ENCODE measurements around the gene FAM171A1.
"Not testable (repeated sequence)": the region's sequence is repeated elsewhere in the genome, so short reads cannot be mapped to it uniquely, and the experiment has no call there.

The FAM171A1 gene

GRCh38 chr10:15306735-15307280 lies 64.3 kb downstream of the FAM171A1 start:
- H3K4me3 ChIP-seq (ENCODE audit: control insufficient read depth, low read depth, low read length) = no peak overlapping the region
- TF ChIP-seq, protein P1, sequence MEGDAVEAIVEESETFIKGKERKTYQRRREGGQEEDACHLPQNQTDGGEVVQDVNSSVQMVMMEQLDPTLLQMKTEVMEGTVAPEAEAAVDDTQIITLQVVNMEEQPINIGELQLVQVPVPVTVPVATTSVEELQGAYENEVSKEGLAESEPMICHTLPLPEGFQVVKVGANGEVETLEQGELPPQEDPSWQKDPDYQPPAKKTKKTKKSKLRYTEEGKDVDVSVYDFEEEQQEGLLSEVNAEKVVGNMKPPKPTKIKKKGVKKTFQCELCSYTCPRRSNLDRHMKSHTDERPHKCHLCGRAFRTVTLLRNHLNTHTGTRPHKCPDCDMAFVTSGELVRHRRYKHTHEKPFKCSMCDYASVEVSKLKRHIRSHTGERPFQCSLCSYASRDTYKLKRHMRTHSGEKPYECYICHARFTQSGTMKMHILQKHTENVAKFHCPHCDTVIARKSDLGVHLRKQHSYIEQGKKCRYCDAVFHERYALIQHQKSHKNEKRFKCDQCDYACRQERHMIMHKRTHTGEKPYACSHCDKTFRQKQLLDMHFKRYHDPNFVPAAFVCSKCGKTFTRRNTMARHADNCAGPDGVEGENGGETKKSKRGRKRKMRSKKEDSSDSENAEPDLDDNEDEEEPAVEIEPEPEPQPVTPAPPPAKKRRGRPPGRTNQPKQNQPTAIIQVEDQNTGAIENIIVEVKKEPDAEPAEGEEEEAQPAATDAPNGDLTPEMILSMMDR (conservative IDR thresholded peaks at IDR 0.05; ENCODE audit: control insufficient read depth, insufficient read depth, low read depth, low read length) = no peak
- DNase-seq (ENCODE audit: low read depth) = no peak

DNA sequence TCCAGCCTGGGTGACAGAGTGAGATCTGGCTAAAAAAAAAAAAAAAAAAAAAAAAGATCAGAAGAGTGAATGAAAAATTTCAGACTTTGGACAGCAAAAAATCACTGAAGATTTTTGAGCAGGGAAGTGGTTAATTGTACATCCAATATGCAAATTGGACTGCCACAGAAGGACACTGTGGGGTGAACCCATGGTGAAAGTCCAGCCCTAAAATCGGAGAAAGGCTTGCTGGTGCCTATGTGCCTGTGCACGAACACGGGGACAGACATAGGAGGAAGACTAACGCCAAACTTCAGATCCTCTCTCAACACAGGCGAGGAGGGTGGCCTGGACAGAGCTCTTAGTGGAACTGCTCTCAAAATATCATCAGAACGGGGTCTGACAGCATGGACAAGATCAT lies 65.5 kb downstream of the FAM171A1 start:
- TF ChIP-seq, protein P1 (conservative IDR thresholded peaks at IDR 0.05; ENCODE audit: control insufficient read depth, insufficient read depth, low read depth, low read length) = no peak
- DNase-seq (ENCODE audit: low read depth) = no peak
- no peak overlapping the region for H3K4me3 ChIP-seq (ENCODE audit: control insufficient read depth, low read depth, low read length)

DNA sequence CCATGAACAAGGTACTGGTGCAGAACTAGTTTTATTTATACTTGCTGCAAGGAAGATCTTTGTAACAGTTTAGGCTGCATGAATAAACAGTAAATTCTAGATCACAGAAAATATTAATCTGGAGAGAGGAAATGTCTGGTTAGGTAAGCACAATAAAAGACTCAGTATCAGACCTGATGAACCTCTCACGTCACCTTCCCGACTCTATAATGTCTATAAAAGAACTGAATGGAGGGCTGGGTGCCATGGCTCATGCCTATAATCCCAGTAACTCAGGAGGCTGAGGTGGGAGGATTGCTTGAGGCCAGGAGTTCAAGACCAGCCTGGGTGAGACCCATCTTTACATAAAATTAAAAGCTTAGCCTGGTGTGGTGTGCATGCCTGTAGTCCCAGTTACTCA lies 65.9 kb downstream of the FAM171A1 start:
- TF ChIP-seq, protein P1 (conservative IDR thresholded peaks at IDR 0.05; ENCODE audit: control insufficient read depth, insufficient read depth, low read depth, low read length) = no peak
- H3K4me3 ChIP-seq (ENCODE audit: control insufficient read depth, low read depth, low read length) = no peak overlapping the region
- no peak for DNase-seq (ENCODE audit: low read depth)

- not testable (repeated sequence) for H3K4me3 ChIP-seq (ENCODE audit: control insufficient read depth, low read depth, low read length); DNase-seq (ENCODE audit: low read depth)
Measured at GRCh38 chr10:15302188-15302956, 68.7 kb downstream of the FAM171A1 start.

DNA sequence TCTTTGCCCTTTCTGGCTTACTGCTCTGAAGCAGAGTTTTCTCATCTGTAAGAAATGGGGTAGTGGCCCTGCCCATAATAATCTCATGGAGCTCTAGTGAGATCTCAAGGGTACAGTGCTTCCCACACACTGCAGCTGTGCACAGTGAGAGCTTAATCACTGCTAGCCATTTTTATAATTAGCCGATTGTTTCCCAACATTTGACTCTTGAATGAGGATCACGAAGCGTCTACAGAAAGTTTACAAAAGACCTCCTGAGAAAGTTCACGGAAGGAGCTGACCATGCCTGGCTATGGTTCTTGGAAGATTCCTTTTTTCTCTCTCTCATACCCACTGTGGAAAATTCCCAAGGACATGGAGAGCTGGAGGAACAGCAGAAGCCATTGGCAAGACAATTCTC lies 70.4 kb downstream of the FAM171A1 start:
- no peak overlapping the region for H3K4me3 ChIP-seq (ENCODE audit: control insufficient read depth, low read depth, low read length)
- TF ChIP-seq, protein P1 (conservative IDR thresholded peaks at IDR 0.05; ENCODE audit: control insufficient read depth, insufficient read depth, low read depth, low read length) = no peak
- peak; percentile 74 for DNase-seq (ENCODE audit: low read depth)

GRCh38 chr10:15300145-15300544 lies 70.9 kb downstream of the FAM171A1 start:
- no peak overlapping the region for H3K4me3 ChIP-seq (ENCODE audit: control insufficient read depth, low read depth, low read length)
- TF ChIP-seq, protein P1 (conservative IDR thresholded peaks at IDR 0.05; ENCODE audit: control insufficient read depth, insufficient read depth, low read depth, low read length) = no peak
- DNase-seq (ENCODE audit: low read depth) = no peak

DNA sequence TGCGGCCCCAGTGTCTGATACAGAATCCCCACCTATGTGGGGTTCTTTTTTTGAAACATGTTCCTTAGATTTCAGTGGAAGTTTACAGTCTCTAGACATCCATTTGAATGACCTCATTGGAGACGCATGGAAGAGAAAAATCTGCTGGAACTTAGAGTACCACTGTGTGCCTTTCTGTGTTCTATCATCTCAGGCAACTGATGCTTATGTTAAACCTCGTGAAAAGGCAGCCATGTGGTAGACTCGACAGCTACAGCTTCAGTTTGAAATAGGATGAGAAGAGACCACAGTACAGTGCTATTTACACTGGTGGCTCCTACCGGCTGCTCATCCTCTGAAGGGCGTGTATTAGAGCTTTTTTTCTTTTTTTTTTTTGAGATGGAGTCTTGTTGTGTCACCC lies 74.4 kb downstream of the FAM171A1 start:
- H3K4me3 ChIP-seq (ENCODE audit: control insufficient read depth, low read depth, low read length) = no peak overlapping the region
- no peak for DNase-seq (ENCODE audit: low read depth)
- TF ChIP-seq, protein P1 (conservative IDR thresholded peaks at IDR 0.05; ENCODE audit: control insufficient read depth, insufficient read depth, low read depth, low read length) = no peak

All from fibroblast of mammary gland (primary cell).